K562 (cell line): ENCODE data around the gene KRT83. TPM values are rescaled to one million over a fixed set of nuclear protein-coding genes. Genes with fewer than 3 reads are reported as not detected.

ENCODE experiments used
- ATAC-seq: fragments of 200-7000 bp; cut with Tn5 transposase; 3 replicates; pipeline ENCODE4 v1.9.1; 2020; ENCODE audit warnings: moderate library complexity
- BruUV-seq: library from RNA; stranded (reverse); fragments of 400-500 nt; replicated peaks from 2 replicates; lab custom pipeline; 2021; lab: Mats Ljungman, UMichigan
- CTCF ChIA-PET: fragments of 300-600 bp; formaldehyde crosslinking; extraction: SDS; loops from one replicate; lab custom pipeline; 2021; ENCODE audit warnings: low intra/inter-chr PET ratio; lab: Yijun Ruan, JAX
- POLR2A ChIA-PET: fragments of 300-600, 350-650 bp; sonication (Branson Sonifier 250); formaldehyde crosslinking; extraction: SDS; loops from one replicate; lab custom pipeline; 2021; ENCODE audit warnings: antibody characterized with exemption, inconsistent platforms; lab: Yijun Ruan, JAX
- DNase-seq, 4 experiments: peaks; one replicate each; pipeline versions ENCODE4 v3.0.0 to v3.0.0-alpha.2; 2011 to 2018; ENCODE audit warnings: low spot score in 3 of 4, mixed read lengths in 3 of 4; ENCODE audit errors: extremely low read depth in 1 of 4
- FAIRE-seq: peaks from 2 replicates; lab custom pipeline; 2011; peaks lifted over from hg19 to GRCh38; lab: Jason Lieb, UNC
- H2AFZ ChIP-seq: 2 replicates; pipeline ENCODE4 v1.6.0; 2011; ENCODE audit warnings: low read depth, low read length, control low read depth, inconsistent platforms
- H3K27ac ChIP-seq: fragments of 200-600 bp; 3 replicates; pipeline ENCODE4 v1.8.0; 2011; ENCODE audit warnings: low read depth, mild to moderate bottlenecking, control low read depth, inconsistent platforms, low read length, moderate library complexity, mixed read lengths; ENCODE audit errors: extremely low read depth
- H3K27me3 ChIP-seq, 2 experiments: fragments of 300-600 bp in 1 of 2; 2 replicates in 1 of 2; 3 replicates in 1 of 2; pipeline versions ENCODE4 v1.6.0 to v1.8.0; 2011; ENCODE audit warnings: inconsistent platforms in 2 of 2, low read length in 2 of 2, mild to moderate bottlenecking in 1 of 2, mixed read lengths in 1 of 2, moderate library complexity in 1 of 2; ENCODE audit not compliant: control insufficient read depth in 2 of 2, insufficient read depth in 2 of 2
- H3K36me3 ChIP-seq: fragments of 300-600 bp; 3 replicates; pipeline ENCODE4 v1.8.0; 2011; ENCODE audit warnings: mild to moderate bottlenecking, low read length, inconsistent platforms; ENCODE audit not compliant: control insufficient read depth, insufficient read depth
- H3K4me1 ChIP-seq, 2 experiments: fragments of 200-600 bp in 1 of 2; replicated peaks in 1 of 2; 2 replicates in 1 of 2; 3 replicates in 1 of 2; pipeline versions ENCODE4 v1.5.1 to v1.8.0; 2011; ENCODE audit warnings: inconsistent platforms in 2 of 2, low read length in 2 of 2, mild to moderate bottlenecking in 1 of 2, mixed read lengths in 1 of 2, moderate library complexity in 1 of 2; ENCODE audit not compliant: control insufficient read depth in 2 of 2, insufficient read depth in 2 of 2
- H3K4me2 ChIP-seq: 2 replicates; pipeline ENCODE4 v1.6.1; 2011; ENCODE audit warnings: low read length, control low read depth, inconsistent platforms, mixed read lengths; ENCODE audit not compliant: insufficient read depth
- H3K4me3 ChIP-seq: fragments of 200-600 bp; sonication (generic), shearing (Covaris generic); 2 replicates; pipeline ENCODE4 v1.5.1; 2016; ENCODE audit warnings: control low read depth, inconsistent platforms
- H3K79me2 ChIP-seq: fragments of 200-600 bp; 3 replicates; pipeline ENCODE4 v1.8.0; 2011; ENCODE audit warnings: low read length, inconsistent platforms; ENCODE audit not compliant: control insufficient read depth, insufficient read depth
- H3K9ac ChIP-seq, 2 experiments: 2 replicates each; pipeline versions ENCODE4 v1.6.0 to v1.6.1; 2011; ENCODE audit warnings: low read depth in 2 of 2, low read length in 2 of 2, control low read depth in 1 of 2, inconsistent platforms in 1 of 2, mild to moderate bottlenecking in 1 of 2, mixed read lengths in 1 of 2; ENCODE audit not compliant: insufficient read depth in 1 of 2
- H3K9me1 ChIP-seq: one replicate; pipeline ENCODE4 v1.6.0; 2011; ENCODE audit warnings: inconsistent platforms, mild to moderate bottlenecking, low read length, moderate library complexity; ENCODE audit not compliant: control insufficient read depth, insufficient read depth
- H3K9me3 ChIP-seq: replicated peaks from 2 replicates; pipeline ENCODE4 v1.5.1; 2011; ENCODE audit warnings: low read depth, low read length, inconsistent platforms; ENCODE audit not compliant: control insufficient read depth, insufficient read depth
- H4K20me1 ChIP-seq: replicated peaks from 2 replicates; pipeline ENCODE4 v1.6.1; 2011; ENCODE audit warnings: low read length, inconsistent platforms, mixed read lengths; ENCODE audit not compliant: control insufficient read depth, insufficient read depth
- GTF2E2 ChIP-seq: fragments of 200-800 bp; sonication (Bioruptor generic); IDR thresholded peaks from 2 replicates; pipeline ENCODE4 v1.6.1; 2016; ENCODE audit warnings: missing genetic modification characterization, missing compliant biosample characterization
- SREBF1 ChIP-seq: fragments of 150-350 bp; IDR thresholded peaks from 2 replicates; pipeline ENCODE4 v1.6.1; 2014; ENCODE audit warnings: antibody characterized with exemption, low read depth, low read length, borderline replicate concordance
- ZNF146 ChIP-seq: IDR thresholded peaks from one replicate; pipeline ENCODE4 v1.6.1; 2018; ENCODE audit warnings: missing compliant biosample characterization; ENCODE audit not compliant: unreplicated experiment
- ZNF589 ChIP-seq: fragments of 200-800 bp; sonication (Bioruptor generic); IDR thresholded peaks from 2 replicates; pipeline ENCODE4 v1.6.1; 2016; ENCODE audit warnings: low read depth, missing genetic modification characterization, missing compliant biosample characterization
- WGBS: fragments of 100-300 bp; shearing (Covaris generic); methylation state at CpG from one replicate; pipeline ENCODE4 v1.1.6; 2016; ENCODE audit warnings: low coverage, mixed read lengths; ENCODE audit not compliant: insufficient coverage; ENCODE audit errors: missing lambda C conversion rate; 5-methylcytosine and 5-hydroxymethylcytosine counted together
- in situ Hi-C: fragments of 300-500 bp; cut with MboI; formaldehyde crosslinking; loops from 4 replicates; pipeline ENCODE4 v1.15.0; 2018; ENCODE audit warnings: inconsistent platforms, mixed read lengths
- intact Hi-C: fragments of 100-400 bp; cut with micrococcal nuclease; formaldehyde crosslinking; loops from 2 replicates; pipeline ENCODE4 v1.14.2; 2022
- polyA plus RNA-seq, 8 experiments: library from polyadenylated mRNA; depleted of rRNA in 4 of 8; stranded (reverse) in 5 of 8; unstranded in 3 of 8; fragments of >200 nt; fragmentation: Nextera tagmentation in 2 of 8; fragmentation: Illumina TruSeq in 1 of 8; extraction: Ambion mirVana in 2 of 8; extraction: Trizol in 1 of 8; gene quantifications; 2 replicates each; pipeline versions ENCODE4 v1.2.1 to v1.2.3, GENCODE V29; 2011 to 2014; ENCODE audit warnings: inconsistent platforms in 1 of 8, missing spikeins in 1 of 8
- total RNA-seq, 7 experiments: library from RNA; depleted of rRNA in 6 of 7; stranded (reverse); fragments of >200 nt in 6 of 7; fragmentation: Illumina TruSeq in 2 of 7; extraction: Trizol in 2 of 7; gene quantifications; 2 replicates each; pipeline versions ENCODE4 v1.2.1 to v1.2.3, GENCODE V29; 2011 to 2021; ENCODE audit warnings: low replicate concordance in 1 of 7
- TF ChIP-seq, protein P1 (sequence below): fragments of 250-450 bp; sonication (Bioruptor Pico); IDR thresholded peaks from 2 replicates; pipeline ENCODE4 v1.5.0; 2021

The KRT83 gene
- total and polyA plus RNA-seq, 9 of the 15 experiments (the other 6 are each of a cell fraction or from before 2014, with no cell fraction given): not detected

DNA sequence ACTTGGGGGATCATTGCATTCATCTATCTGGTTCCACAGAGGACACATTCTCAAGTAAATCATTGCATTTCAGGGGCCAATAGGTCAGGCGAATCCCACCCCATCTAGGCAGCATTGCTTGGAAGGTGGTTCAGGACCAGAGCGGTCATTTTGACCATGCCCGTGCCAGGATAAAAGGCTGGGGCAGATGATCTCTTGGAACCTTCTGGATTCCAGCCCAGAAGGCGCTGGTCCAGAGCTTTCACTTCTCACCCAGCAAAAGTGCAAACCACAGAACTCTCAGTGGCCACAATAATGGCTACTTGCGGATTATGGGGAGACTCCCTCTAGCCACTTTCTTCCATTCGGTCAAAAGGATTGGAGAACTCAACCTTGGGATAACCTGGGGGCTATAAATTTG, 46.7 kb upstream of the KRT83 start:
- H3K4me1 ChIP-seq: no peaks in the 10 kb centered on the region
- ATAC-seq (no peak), DNase-seq (no peak), FAIRE-seq (no peak)
- H3K27ac ChIP-seq: no peak overlapping the region
- ChIA-PET POLR2A (no interaction called here), CTCF (no interaction called here)
- in situ Hi-C loops: no loop called here
- H3K36me3 ChIP-seq: no peaks in the 10 kb centered on the region
- H4K20me1 ChIP-seq: 0 out of 2 replicates have a peak, but pooled peaks cover 5% of the 10 kb centered on the region
- no peaks in the 10 kb centered on the region for H3K9me3 ChIP-seq
- peaks cover 23 to 50% of the 10 kb centered on the region in 2 experiments; a peak in 4 of 5 replicates for H3K27me3 ChIP-seq
- H3K4me2 ChIP-seq: no peak overlapping the region
- under 1% methylated on average over 6 of the region's 6 CpGs for WGBS
- TF ChIP-seq ZNF146 (CRISPR knock-in tag) (no peak), ZNF589 (CRISPR knock-in tag) (no peak), SREBF1 (no peak), GTF2E2 (no peak)
- no TSS peak for BruUV-seq
- H3K9ac ChIP-seq: no peak overlapping the region
- intact Hi-C loops: loop anchor here (10.0 kb wide), 1 partner anchor 213 kb away; no protein-coding TSS in a partner anchor
- no peak overlapping the region for H2AFZ ChIP-seq
- no peak overlapping the region for H3K4me3 ChIP-seq
- no peaks in the 10 kb centered on the region for H3K9me1 ChIP-seq
- H3K79me2 ChIP-seq: no peaks in the 10 kb centered on the region

- no peak for FAIRE-seq
- POLR2A ChIA-PET: interaction anchor here (0.5 kb wide), 1 partner anchor 656 kb away, joined by 3 read pairs; no protein-coding TSS in a partner anchor
- WGBS: 1% methylated on average over 38 of the region's 42 CpGs
Observed at GRCh38 chr12:52366738-52367485, 45.7 kb upstream of the KRT83 start, which contains the start of gene KRT85. Gene KRT85, minus strand, starts transcription at chr12:52367481. Its CDS starts 76 bp downstream, at chr12:52367405.

More at GRCh38 chr12:52366738-52367485, 45.7 kb upstream of the KRT83 start, which contains the start of gene KRT85:
- Histone ChIP-seq H3K9me1 (no peaks in the 10 kb centered on the region), H3K36me3 (no peaks in the 10 kb centered on the region), H3K27me3 (peaks cover 23 to 57% of the 10 kb centered on the region in 2 experiments; a peak in 4 of 5 replicates), H2AFZ (no peak within 1 kb of the TSS), H3K27ac (no peak within 1 kb of the TSS), H3K4me1 (no peaks in the 10 kb centered on the region), H3K9ac (no peak within 1 kb of the TSS), H3K9me3 (no peaks in the 10 kb centered on the region), H3K79me2 (no peaks in the 10 kb centered on the region), H3K4me3 (no peak within 1 kb of the TSS), H4K20me1 (0 out of 2 replicates have a peak, but pooled peaks cover 5% of the 10 kb centered on the region), H3K4me2 (no peak within 1 kb of the TSS)
- TF ChIP-seq, protein P1, sequence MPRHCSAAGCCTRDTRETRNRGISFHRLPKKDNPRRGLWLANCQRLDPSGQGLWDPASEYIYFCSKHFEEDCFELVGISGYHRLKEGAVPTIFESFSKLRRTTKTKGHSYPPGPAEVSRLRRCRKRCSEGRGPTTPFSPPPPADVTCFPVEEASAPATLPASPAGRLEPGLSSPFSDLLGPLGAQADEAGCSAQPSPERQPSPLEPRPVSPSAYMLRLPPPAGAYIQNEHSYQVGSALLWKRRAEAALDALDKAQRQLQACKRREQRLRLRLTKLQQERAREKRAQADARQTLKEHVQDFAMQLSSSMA (CRISPR knock-in tag): no peak
- intact Hi-C loops: loop anchor here (10.0 kb wide), 1 partner anchor 212 kb away; no protein-coding TSS in a partner anchor
- ATAC-seq: no peak
- no TSS peak for BruUV-seq
- in situ Hi-C loops: no loop called here
- no peak for DNase-seq
- CTCF ChIA-PET: no interaction called here
